WERI-Rb-1 (cell line): ENCODE data around the gene GUCD1.

ENCODE experiments used
- DNase-seq: peaks from one replicate; pipeline ENCODE4 v3.0.0-alpha.2; 2020
- H3K27ac ChIP-seq: fragments of 250-450 bp; sonication (Bioruptor Pico); 2 replicates; pipeline ENCODE4 v1.5.1; 2020; ENCODE audit warnings: mild to moderate bottlenecking, moderate library complexity
- H3K27me3 ChIP-seq: fragments of 250-450 bp; sonication (Bioruptor Pico); 2 replicates; pipeline ENCODE4 v1.5.1; 2021; ENCODE audit warnings: mild to moderate bottlenecking, low read depth, moderate library complexity; ENCODE audit not compliant: insufficient read depth, severe bottlenecking
- H3K36me3 ChIP-seq: fragments of 250-450 bp; sonication (Bioruptor Pico); 2 replicates; pipeline ENCODE4 v1.5.1; 2020; ENCODE audit warnings: mild to moderate bottlenecking, moderate library complexity
- H3K4me3 ChIP-seq: 2 replicates; pipeline ENCODE4 v1.5.1; 2011; ENCODE audit warnings: low read depth, mild to moderate bottlenecking, control low read depth, low read length
- H3K9me3 ChIP-seq: fragments of 250-450 bp; sonication (Bioruptor Pico); 2 replicates; pipeline ENCODE4 v1.5.1; 2021; ENCODE audit warnings: mild to moderate bottlenecking, moderate library complexity; ENCODE audit not compliant: severe bottlenecking
- TF ChIP-seq, protein P1 (sequence below): IDR thresholded peaks from 2 replicates; pipeline ENCODE4 v1.5.1; 2011; ENCODE audit warnings: low read depth, mild to moderate bottlenecking, control low read depth, inconsistent platforms, low read length

GUCD1 gene

DNA sequence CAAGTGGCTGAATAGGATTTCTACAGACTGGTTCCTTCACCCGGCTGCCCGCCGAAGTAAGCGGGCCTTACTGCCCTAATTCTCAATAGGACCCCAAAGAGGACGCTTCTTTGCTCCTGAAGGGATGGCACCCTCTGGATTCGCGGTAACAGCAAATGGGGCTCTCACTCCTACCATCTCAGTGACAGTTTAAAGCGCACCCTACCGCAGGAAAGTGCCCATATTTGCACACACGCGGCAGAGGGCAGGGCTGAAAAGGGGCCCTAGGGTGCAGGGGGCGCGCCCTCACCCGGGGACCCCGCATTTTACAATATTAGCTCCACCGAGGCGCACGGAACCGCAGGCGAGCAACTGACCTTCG is 60.8 kb downstream of the GUCD1 start:
- TF ChIP-seq, protein P1, sequence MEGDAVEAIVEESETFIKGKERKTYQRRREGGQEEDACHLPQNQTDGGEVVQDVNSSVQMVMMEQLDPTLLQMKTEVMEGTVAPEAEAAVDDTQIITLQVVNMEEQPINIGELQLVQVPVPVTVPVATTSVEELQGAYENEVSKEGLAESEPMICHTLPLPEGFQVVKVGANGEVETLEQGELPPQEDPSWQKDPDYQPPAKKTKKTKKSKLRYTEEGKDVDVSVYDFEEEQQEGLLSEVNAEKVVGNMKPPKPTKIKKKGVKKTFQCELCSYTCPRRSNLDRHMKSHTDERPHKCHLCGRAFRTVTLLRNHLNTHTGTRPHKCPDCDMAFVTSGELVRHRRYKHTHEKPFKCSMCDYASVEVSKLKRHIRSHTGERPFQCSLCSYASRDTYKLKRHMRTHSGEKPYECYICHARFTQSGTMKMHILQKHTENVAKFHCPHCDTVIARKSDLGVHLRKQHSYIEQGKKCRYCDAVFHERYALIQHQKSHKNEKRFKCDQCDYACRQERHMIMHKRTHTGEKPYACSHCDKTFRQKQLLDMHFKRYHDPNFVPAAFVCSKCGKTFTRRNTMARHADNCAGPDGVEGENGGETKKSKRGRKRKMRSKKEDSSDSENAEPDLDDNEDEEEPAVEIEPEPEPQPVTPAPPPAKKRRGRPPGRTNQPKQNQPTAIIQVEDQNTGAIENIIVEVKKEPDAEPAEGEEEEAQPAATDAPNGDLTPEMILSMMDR: no peak
- H3K27me3 ChIP-seq: no peaks in the 10 kb centered on the region
- H3K27ac ChIP-seq: no peak overlapping the region
- H3K9me3 ChIP-seq: no peaks in the 10 kb centered on the region
- DNase-seq: no peak
- no peaks in the 10 kb centered on the region for H3K36me3 ChIP-seq
- H3K4me3 ChIP-seq: no peak overlapping the region

DNA sequence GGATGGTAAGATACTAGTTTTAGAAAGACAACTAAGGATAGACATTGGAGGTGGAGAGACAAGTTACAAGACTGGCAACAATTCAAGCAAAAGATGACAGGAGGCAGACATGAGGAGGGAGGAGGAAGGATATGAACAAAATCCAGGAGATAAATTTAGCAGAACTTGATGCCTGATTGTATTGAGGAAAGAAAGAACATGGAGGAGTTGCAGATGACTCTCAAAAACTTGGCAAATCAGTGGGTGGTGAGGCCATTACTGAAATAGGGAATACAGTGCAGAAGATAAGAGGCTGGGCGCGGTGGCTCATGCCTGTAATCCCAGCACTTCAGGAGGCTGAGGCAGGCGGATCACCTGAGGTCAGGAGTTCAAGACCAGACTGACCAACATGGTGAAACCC is 62.5 kb downstream of the GUCD1 start:
- no peaks in the 10 kb centered on the region for H3K27me3 ChIP-seq

More for the DNA sequence above, 62.5 kb downstream of the GUCD1 start:
- no peak for DNase-seq
- no peak overlapping the region for H3K27ac ChIP-seq
- TF ChIP-seq, protein P1: no peak
- no peaks in the 10 kb centered on the region for H3K9me3 ChIP-seq
- no peak overlapping the region for H3K4me3 ChIP-seq
- H3K36me3 ChIP-seq: no peaks in the 10 kb centered on the region
